SU-DHL-6 (cell line): ENCODE results near the gene ANKRD13C.

ENCODE experiments used
- H2AFZ ChIP-seq: fragments of 200-600 bp; sonication (generic); 2 replicates; pipeline ENCODE4 v1.6.1; 2014; ENCODE audit warnings: low read depth, mild to moderate bottlenecking, moderate library complexity, mixed read lengths, antibody characterized with exemption, low read length; ENCODE audit not compliant: severe bottlenecking
- H3F3A ChIP-seq: fragments of 200-600 bp; shearing (Covaris generic); 2 replicates; pipeline ENCODE4 v1.6.0; 2016; ENCODE audit warnings: antibody characterized with exemption, mild to moderate bottlenecking; ENCODE audit not compliant: insufficient read depth
- H3K27ac ChIP-seq: fragments of 200-600 bp; sonication (generic); 2 replicates; pipeline ENCODE4 v1.5.1; 2016; ENCODE audit warnings: low read depth, mild to moderate bottlenecking, low read length, moderate library complexity, mixed read lengths
- H3K27me3 ChIP-seq: fragments of 200-600 bp; sonication (generic), shearing (Covaris generic); 2 replicates; pipeline ENCODE4 v1.6.0; 2014; ENCODE audit warnings: mild to moderate bottlenecking, low read length
- H3K36me3 ChIP-seq: fragments of 200-600 bp; sonication (generic); 2 replicates; pipeline ENCODE4 v1.6.1; 2014; ENCODE audit warnings: mild to moderate bottlenecking, low read length, mixed read lengths
- H3K4me2 ChIP-seq: fragments of 300-600, 200-600 bp; shearing (Covaris generic), sonication (generic); 2 replicates; pipeline ENCODE4 v1.6.0; 2014; ENCODE audit warnings: low read length, low read depth, mild to moderate bottlenecking; ENCODE audit not compliant: poor library complexity, severe bottlenecking
- H3K4me3 ChIP-seq: fragments of 200-600 bp; sonication (generic); 2 replicates; pipeline ENCODE4 v1.5.1; 2014; ENCODE audit warnings: antibody characterized with exemption, low read length, mild to moderate bottlenecking, mixed read lengths; ENCODE audit not compliant: insufficient read depth, poor library complexity, severe bottlenecking
- H3K79me2 ChIP-seq: fragments of 200-600 bp; sonication (generic); 2 replicates; pipeline ENCODE4 v1.6.1; 2014; ENCODE audit warnings: mild to moderate bottlenecking, low read length, moderate library complexity; ENCODE audit not compliant: insufficient read depth
- H3K9ac ChIP-seq: fragments of 200-600 bp; sonication (generic); 2 replicates; pipeline ENCODE4 v1.7.0; 2014; ENCODE audit warnings: mild to moderate bottlenecking, low read length
- H3K9me2 ChIP-seq: fragments of 200-600 bp; sonication (generic); replicated peaks from 2 replicates; pipeline ENCODE4 v1.6.1; 2014; ENCODE audit warnings: low read length; ENCODE audit not compliant: insufficient read depth
- H3K9me3 ChIP-seq: fragments of 200-600 bp; sonication (generic); 2 replicates; pipeline ENCODE4 v1.6.1; 2014; ENCODE audit warnings: low read length, mixed read lengths; ENCODE audit not compliant: insufficient read depth
- H4K20me1 ChIP-seq: fragments of 200-600 bp; sonication (generic); 2 replicates; pipeline ENCODE4 v1.6.1; 2014; ENCODE audit warnings: low read depth, mild to moderate bottlenecking, antibody characterized with exemption, low read length, moderate library complexity, mixed read lengths
- CTCF ChIP-seq: fragments of 200-600 bp; sonication (generic); IDR thresholded peaks from one replicate; pipeline ENCODE4 v1.5.1; 2017; ENCODE audit warnings: antibody characterized with exemption, mild to moderate bottlenecking, low read length, moderate library complexity; ENCODE audit not compliant: insufficient read depth, poor library complexity, severe bottlenecking
- EZH2phosphoT487 ChIP-seq: fragments of 200-600 bp; sonication (generic), shearing (Covaris generic); conservative IDR thresholded peaks from 2 replicates; pipeline ENCODE4 v1.6.1; 2018; ENCODE audit warnings: mild to moderate bottlenecking, antibody characterized with exemption, low read length, moderate library complexity, mixed read lengths

The ANKRD13C gene

GRCh38 chr1:70299472-70299871, 55.0 kb downstream of the ANKRD13C start:
- H2AFZ ChIP-seq, result no peak overlapping the region
- no peaks in the 10 kb centered on the region for H3K79me2 ChIP-seq
- TF ChIP-seq EZH2phosphoT487 (no peak), CTCF (no peak)
- H3K9ac ChIP-seq, result no peak overlapping the region
- no peaks in the 10 kb centered on the region for H3K9me2 ChIP-seq
- H3K4me2 ChIP-seq, result no peak overlapping the region
- no peaks in the 10 kb centered on the region for H3F3A ChIP-seq
- no peak overlapping the region for H3K27ac ChIP-seq
- H3K36me3 ChIP-seq, result peaks cover 17% of the 10 kb centered on the region; the same call in 1 of the 2 replicates
- no peaks in the 10 kb centered on the region for H3K9me3 ChIP-seq
- H3K4me3 ChIP-seq, result no peak overlapping the region
- no peaks in the 10 kb centered on the region for H3K27me3 ChIP-seq
- no peaks in the 10 kb centered on the region for H4K20me1 ChIP-seq

- H3K27me3 ChIP-seq, result no peaks in the 10 kb centered on the region
- H3K27ac ChIP-seq, result no peak overlapping the region
- H2AFZ ChIP-seq, result no peak overlapping the region
- no peaks in the 10 kb centered on the region for H3F3A ChIP-seq
- no peaks in the 10 kb centered on the region; the same call in 1 of the 2 replicates for H4K20me1 ChIP-seq
- no peaks in the 10 kb centered on the region for H3K79me2 ChIP-seq
- H3K4me3 ChIP-seq, result no peak overlapping the region
- no peaks in the 10 kb centered on the region for H3K9me2 ChIP-seq
- no peak overlapping the region for H3K4me2 ChIP-seq
- peaks cover 33% of the 10 kb centered on the region for H3K36me3 ChIP-seq
- no peak overlapping the region for H3K9ac ChIP-seq
- TF ChIP-seq CTCF, result no peak
- no peak for TF ChIP-seq EZH2phosphoT487
- H3K9me3 ChIP-seq, result no peaks in the 10 kb centered on the region
Observed at GRCh38 chr1:70295749-70296148, 58.8 kb downstream of the ANKRD13C start.

- Histone ChIP-seq H3K4me2 (no peak overlapping the region), H3K36me3 (peaks cover 36% of the 10 kb centered on the region)
Observed at GRCh38 chr1:70293186-70293843, 61.2 kb downstream of the ANKRD13C start.

More at GRCh38 chr1:70293186-70293843, 61.2 kb downstream of the ANKRD13C start:
- Histone ChIP-seq H2AFZ (no peak overlapping the region), H3K79me2 (no peaks in the 10 kb centered on the region), H3K27me3 (no peaks in the 10 kb centered on the region), H4K20me1 (no peaks in the 10 kb centered on the region; the same call in 1 of the 2 replicates), H3K4me3 (no peak overlapping the region), H3K9ac (no peak overlapping the region), H3K9me2 (no peaks in the 10 kb centered on the region), H3K9me3 (no peaks in the 10 kb centered on the region), H3K27ac (no peak overlapping the region), H3F3A (peaks cover 3% of the 10 kb centered on the region; the same call in 1 of the 2 replicates)
- no peak for TF ChIP-seq EZH2phosphoT487
- TF ChIP-seq CTCF, result no peak
